H9 (cell line): ENCODE data around the gene MBD3L3. TPM values are rescaled to one million over a fixed set of nuclear protein-coding genes. Genes with fewer than 3 reads are reported as not detected.

Experiments
- DNase-seq: peaks from one replicate; pipeline ENCODE4 v3.0.0-alpha.2; 2017
- H2AFZ ChIP-seq: one replicate; pipeline ENCODE4 v1.6.1; 2013; ENCODE audit warnings: mild to moderate bottlenecking, low read length, control low read depth, moderate library complexity
- H2AK5ac ChIP-seq: 2 replicates; pipeline ENCODE4 v1.6.1; 2013; ENCODE audit warnings: low read length, control low read depth, mixed read lengths; ENCODE audit not compliant: insufficient read length
- H2BK120ac ChIP-seq: one replicate; pipeline ENCODE4 v1.6.1; 2013; ENCODE audit warnings: low read depth, mild to moderate bottlenecking, low read length, control low read depth, inconsistent platforms; ENCODE audit not compliant: poor library complexity, severe bottlenecking
- H2BK12ac ChIP-seq: 2 replicates; pipeline ENCODE4 v1.6.1; 2013; ENCODE audit warnings: low read length, control low read depth, mixed read lengths, low read depth; ENCODE audit not compliant: insufficient read length
- H2BK15ac ChIP-seq: 2 replicates; pipeline ENCODE4 v1.6.1; 2013; ENCODE audit warnings: low read depth, low read length, control low read depth
- H2BK20ac ChIP-seq: one replicate; pipeline ENCODE4 v1.6.1; 2013; ENCODE audit warnings: low read depth, mild to moderate bottlenecking, low read length, control low read depth, inconsistent platforms; ENCODE audit not compliant: poor library complexity, severe bottlenecking
- H2BK5ac ChIP-seq: 2 replicates; pipeline ENCODE4 v1.6.1; 2013; ENCODE audit warnings: low read length, control low read depth, mixed read lengths; ENCODE audit not compliant: insufficient read length
- H3K14ac ChIP-seq: 2 replicates; pipeline ENCODE4 v1.6.1; 2013; ENCODE audit warnings: low read length, control low read depth; ENCODE audit not compliant: insufficient read depth
- H3K18ac ChIP-seq: 2 replicates; pipeline ENCODE4 v1.6.1; 2013; ENCODE audit warnings: low read depth, mild to moderate bottlenecking, mixed read lengths, low read length, control low read depth; ENCODE audit not compliant: insufficient read length
- H3K23ac ChIP-seq: 2 replicates; pipeline ENCODE4 v1.6.1; 2013; ENCODE audit warnings: low read length, control low read depth, mixed read lengths, low read depth; ENCODE audit not compliant: insufficient read length
- H3K23me2 ChIP-seq: 2 replicates; pipeline ENCODE4 v1.6.1; 2013; ENCODE audit warnings: low read depth, mild to moderate bottlenecking, mixed read lengths, low read length, control low read depth; ENCODE audit not compliant: insufficient read length, poor library complexity, severe bottlenecking
- H3K27ac ChIP-seq: 2 replicates; pipeline ENCODE4 v1.5.1; 2013; ENCODE audit warnings: low read length, control low read depth, mixed read lengths, low read depth; ENCODE audit not compliant: insufficient read length
- H3K27me3 ChIP-seq: 2 replicates; pipeline ENCODE4 v1.6.1; 2013; ENCODE audit warnings: low read length, control low read depth, inconsistent platforms; ENCODE audit not compliant: insufficient read depth
- H3K4ac ChIP-seq: 2 replicates; pipeline ENCODE4 v1.6.1; 2013; ENCODE audit warnings: low read depth, mild to moderate bottlenecking, control low read depth, inconsistent platforms, low read length, moderate library complexity
- H3K4me1 ChIP-seq: 2 replicates; pipeline ENCODE4 v1.6.1; 2013; ENCODE audit warnings: low read length, control low read depth, inconsistent platforms; ENCODE audit not compliant: insufficient read depth
- H3K4me2 ChIP-seq: 2 replicates; pipeline ENCODE4 v1.6.1; 2013; ENCODE audit warnings: low read length, control low read depth, mixed read lengths; ENCODE audit not compliant: insufficient read length, insufficient read depth
- H3K56ac ChIP-seq: 2 replicates; pipeline ENCODE4 v1.6.1; 2013; ENCODE audit warnings: low read depth, mild to moderate bottlenecking, mixed read lengths, low read length, control low read depth; ENCODE audit not compliant: insufficient read length
- H3K79me1 ChIP-seq: 2 replicates; pipeline ENCODE4 v1.6.1; 2013; ENCODE audit warnings: low read depth, mild to moderate bottlenecking, moderate library complexity, low read length, control low read depth, inconsistent platforms; ENCODE audit not compliant: insufficient read depth, poor library complexity, severe bottlenecking
- H3K79me2 ChIP-seq: 2 replicates; pipeline ENCODE4 v1.6.1; 2013; ENCODE audit warnings: low read length, control low read depth, inconsistent platforms; ENCODE audit not compliant: insufficient read depth
- H3K9ac ChIP-seq: 2 replicates; pipeline ENCODE4 v1.6.1; 2013; ENCODE audit warnings: low read length, control low read depth, mixed read lengths; ENCODE audit not compliant: insufficient read length; ENCODE audit errors: extremely low read depth
- H3K9me3 ChIP-seq: one replicate; pipeline ENCODE4 v1.6.1; 2013; ENCODE audit warnings: low read depth, low read length, inconsistent platforms; ENCODE audit not compliant: control insufficient read depth
- H3T11ph ChIP-seq: one replicate; pipeline ENCODE4 v1.6.1; 2013; ENCODE audit warnings: mild to moderate bottlenecking, low read length, control low read depth, inconsistent platforms
- H4K20me1 ChIP-seq: one replicate; pipeline ENCODE4 v1.6.1; 2013; ENCODE audit not compliant: control insufficient read depth, insufficient read length, insufficient read depth
- H4K5ac ChIP-seq: 2 replicates; pipeline ENCODE4 v1.6.1; 2013; ENCODE audit warnings: low read depth, mild to moderate bottlenecking, mixed read lengths, low read length, control low read depth; ENCODE audit not compliant: insufficient read length
- H4K8ac ChIP-seq: replicated peaks from 2 replicates; pipeline ENCODE4 v1.6.1; 2013; ENCODE audit warnings: low read length, control low read depth, mixed read lengths, low read depth; ENCODE audit not compliant: insufficient read length
- H4K91ac ChIP-seq: 2 replicates; pipeline ENCODE4 v1.6.1; 2013; ENCODE audit warnings: low read depth, mild to moderate bottlenecking, moderate library complexity, mixed read lengths, low read length, control low read depth; ENCODE audit not compliant: insufficient read length
- H3K27ac Mint-ChIP-seq, 3 experiments: 2 replicates in 2 of 3; 3 replicates in 1 of 3; pipeline ENCODE4 v1.8.0; 2020 to 2021; ENCODE audit warnings: mixed read lengths in 3 of 3, mild to moderate bottlenecking in 1 of 3, moderate library complexity in 1 of 3
- H3K27me3 Mint-ChIP-seq: 2 replicates; pipeline ENCODE4 v1.8.0; 2021; ENCODE audit warnings: low read depth, mild to moderate bottlenecking, moderate library complexity, mixed read lengths
- H3K36me3 Mint-ChIP-seq, 3 experiments: 2 replicates in 2 of 3; 3 replicates in 1 of 3; pipeline ENCODE4 v1.8.0; 2020 to 2021; ENCODE audit warnings: low read depth in 3 of 3, mixed read lengths in 3 of 3; ENCODE audit not compliant: insufficient read depth in 1 of 3
- H3K4me1 Mint-ChIP-seq, 2 experiments: 2 replicates each; pipeline ENCODE4 v1.8.0; 2020; ENCODE audit warnings: mixed read lengths in 2 of 2
- H3K4me3 Mint-ChIP-seq, 2 experiments: 2 replicates in 1 of 2; 3 replicates in 1 of 2; pipeline ENCODE4 v1.8.0; 2020 to 2021; ENCODE audit warnings: mild to moderate bottlenecking in 2 of 2, mixed read lengths in 2 of 2, moderate library complexity in 1 of 2
- H3K9me3 Mint-ChIP-seq, 2 experiments: 2 replicates in 1 of 2; 3 replicates in 1 of 2; pipeline ENCODE4 v1.8.0; 2020; ENCODE audit warnings: mild to moderate bottlenecking in 2 of 2, mixed read lengths in 2 of 2, moderate library complexity in 1 of 2
- CTCF ChIP-seq: fragments of 200-600 bp; sonication (generic); conservative IDR thresholded peaks from 3 replicates; pipeline ENCODE4 v1.8.0; 2021; ENCODE audit warnings: antibody characterized with exemption, mild to moderate bottlenecking
- WGBS: extraction: QIAGEN DNeasy Blood & Tissue Kit; methylation state at CpG from one replicate; pipeline ENCODE4 v1.1.7; 2013; ENCODE audit warnings: missing lambda C conversion rate, low lambda C conversion rate, mixed read lengths; ENCODE audit not compliant: insufficient read length; ENCODE audit errors: extremely low coverage; 5-methylcytosine and 5-hydroxymethylcytosine counted together
- total RNA-seq: library from RNA; stranded (reverse); gene quantifications from 2 replicates; pipeline ENCODE4 v1.2.1, GENCODE V29; 2021

The MBD3L3 gene
- total RNA-seq, 1 experiment from 2014 or later: not detected

GRCh38 chr19:7074705-7075282 is 16.3 kb upstream of the MBD3L3 start:
- no peaks in the 10 kb centered on the region for H3K27me3 ChIP-seq
- H3K9me3 Mint-ChIP-seq: peaks cover 33 to 45% of the 10 kb centered on the region in 2 experiments
- no peak overlapping the region for H3K4me2 ChIP-seq
- no peak overlapping the region for H2BK5ac ChIP-seq
- H3K79me1 ChIP-seq: no peaks in the 10 kb centered on the region
- H2BK12ac ChIP-seq: no peak overlapping the region
- H3K4me1 Mint-ChIP-seq: no peaks in the 10 kb centered on the region
- no peak overlapping the region for H3K4ac ChIP-seq
- no peak for DNase-seq
- H3K4me1 ChIP-seq: no peaks in the 10 kb centered on the region
- no peaks in the 10 kb centered on the region for H4K20me1 ChIP-seq
- no peak overlapping the region for H2BK120ac ChIP-seq
- H3T11ph ChIP-seq: no peak overlapping the region
- H2BK15ac ChIP-seq: no peak overlapping the region
- no peak for TF ChIP-seq CTCF
- no peak overlapping the region for H3K27ac Mint-ChIP-seq
- H3K79me2 ChIP-seq: no peaks in the 10 kb centered on the region
- H4K91ac ChIP-seq: no peak overlapping the region
- H2AFZ ChIP-seq: no peak overlapping the region
- no peak overlapping the region for H3K56ac ChIP-seq
- peaks cover 79 to 83% (median 81%) of the 10 kb centered on the region in 3 experiments for H3K36me3 Mint-ChIP-seq
- no peak overlapping the region for H4K8ac ChIP-seq
- H4K5ac ChIP-seq: no peak overlapping the region
- no peaks in the 10 kb centered on the region; the same call in 1 of the 2 replicates for H3K27me3 Mint-ChIP-seq
- no peak overlapping the region for H2AK5ac ChIP-seq
- no peak overlapping the region for H3K23ac ChIP-seq
- no peak overlapping the region for H3K18ac ChIP-seq
- H3K9ac ChIP-seq: no peak overlapping the region
- no peak overlapping the region for H2BK20ac ChIP-seq
- peaks cover 31% of the 10 kb centered on the region for H3K9me3 ChIP-seq
- H3K23me2 ChIP-seq: peaks cover 4% of the 10 kb centered on the region
- H3K27ac ChIP-seq: no peak overlapping the region
- WGBS: no CpG with 5 or more reads among the region's 29 CpGs
- H3K4me3 Mint-ChIP-seq: no peak overlapping the region
- H3K14ac ChIP-seq: no peak overlapping the region
